Measurements from ENCODE around the gene SAC3D1.
A peak's percentile ranks its signal among the peaks of the same experiment; 100 is the strongest.

SAC3D1 gene

DNA sequence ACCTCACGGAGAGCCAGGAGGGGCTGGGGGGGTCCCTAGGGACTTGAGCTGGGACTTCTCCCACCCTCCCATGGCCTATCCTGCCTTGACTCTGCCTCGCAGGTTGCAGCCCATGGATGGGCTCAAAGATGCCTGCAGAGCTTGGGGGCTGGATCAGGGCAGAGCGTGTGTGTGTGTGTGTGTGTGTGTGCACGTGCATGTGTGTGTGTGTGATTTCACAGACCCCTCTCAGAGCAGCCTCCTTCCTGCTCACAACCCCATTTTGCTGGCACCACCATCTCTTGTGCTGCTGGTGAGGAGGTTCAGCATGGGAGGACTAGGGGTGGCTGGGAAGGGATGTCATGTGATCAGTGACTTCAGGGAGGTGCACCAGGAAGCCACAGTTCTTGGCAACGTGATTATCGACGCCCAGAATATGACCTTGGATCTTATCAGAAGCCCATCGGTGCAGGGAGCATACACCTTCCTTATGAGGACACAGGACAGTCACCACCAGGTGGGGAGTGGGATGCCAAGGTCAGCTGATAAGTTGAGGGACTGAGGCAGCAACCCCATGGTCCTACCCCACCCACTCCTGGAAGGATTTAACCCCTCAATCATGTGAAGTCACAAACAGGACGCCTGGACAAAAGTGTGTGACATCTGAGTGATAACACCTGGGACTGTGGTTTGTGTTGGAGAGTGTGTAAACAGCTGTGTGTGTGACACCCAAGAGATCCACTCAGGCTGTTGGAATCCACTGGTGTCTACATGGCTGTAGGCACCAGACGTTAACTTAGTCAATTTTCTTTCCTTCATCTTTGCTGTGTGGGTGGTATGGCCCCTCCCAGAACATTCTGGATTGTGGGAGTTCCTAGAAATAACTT lies 19.2 kb downstream of the SAC3D1 start:
- DNase-seq (ENCODE audit: low spot score) (no peak), FAIRE-seq (no peak)

DNA sequence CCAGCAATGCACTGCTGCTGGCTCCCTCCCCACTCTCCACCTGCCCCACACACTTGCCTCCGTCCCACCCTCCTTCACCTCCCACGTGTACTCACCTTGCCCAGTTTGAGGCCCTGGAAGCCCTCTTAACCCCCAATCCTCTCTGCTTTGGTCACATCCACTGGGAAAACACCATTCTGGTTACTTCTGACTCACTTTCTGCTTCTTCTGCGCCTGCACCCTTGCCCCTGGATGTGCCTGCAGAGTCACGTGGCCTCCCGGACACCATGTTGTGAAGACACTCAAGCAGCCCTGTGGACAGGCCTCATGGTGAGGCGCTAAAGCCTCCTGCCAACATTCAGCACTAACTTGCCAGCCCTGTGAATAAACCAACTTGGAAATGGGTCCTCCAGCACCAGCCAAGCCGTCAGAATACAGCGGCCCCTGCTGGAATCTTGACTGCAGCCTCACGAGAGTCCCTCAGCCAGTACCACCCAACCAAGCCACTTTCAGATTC lies 20.0 kb downstream of the SAC3D1 start:
- DNase-seq (ENCODE audit: low spot score) (no peak), FAIRE-seq (no peak)

- no peak for FAIRE-seq
- DNase-seq (ENCODE audit: low spot score), result no peak
Observed at GRCh38 chr11:65063532-65063931, 22.5 kb downstream of the SAC3D1 start.

GRCh38 chr11:65064847-65065240 lies 23.8 kb downstream of the SAC3D1 start:
- DNase-seq (ENCODE audit: low spot score) (no peak), FAIRE-seq (no peak)

DNA sequence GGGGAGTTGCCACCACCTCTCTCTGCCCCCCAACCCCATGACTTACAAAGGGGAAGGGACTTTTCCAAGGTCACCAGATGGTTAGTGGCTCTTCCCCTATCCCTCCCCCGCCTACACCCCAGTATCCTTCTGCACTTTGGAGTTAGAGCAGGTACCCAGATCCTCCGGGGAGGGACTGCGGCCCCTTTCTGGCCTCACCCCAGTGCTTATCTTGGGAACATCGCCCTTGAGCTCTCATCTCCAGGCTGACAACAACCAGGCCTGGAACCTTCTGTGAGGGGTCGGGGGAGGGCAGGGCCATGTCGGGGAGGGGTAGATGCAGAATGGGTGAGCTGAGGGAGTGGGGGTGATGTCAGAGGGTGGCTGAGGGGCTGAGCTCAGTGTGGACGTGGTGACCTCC lies 24.8 kb downstream of the SAC3D1 start:
- no peak for DNase-seq (ENCODE audit: low spot score)
- FAIRE-seq, result no peak

- no peak for FAIRE-seq
- no peak for DNase-seq (ENCODE audit: low spot score)
Observed at GRCh38 chr11:65066315-65066714, 25.3 kb downstream of the SAC3D1 start.

DNA sequence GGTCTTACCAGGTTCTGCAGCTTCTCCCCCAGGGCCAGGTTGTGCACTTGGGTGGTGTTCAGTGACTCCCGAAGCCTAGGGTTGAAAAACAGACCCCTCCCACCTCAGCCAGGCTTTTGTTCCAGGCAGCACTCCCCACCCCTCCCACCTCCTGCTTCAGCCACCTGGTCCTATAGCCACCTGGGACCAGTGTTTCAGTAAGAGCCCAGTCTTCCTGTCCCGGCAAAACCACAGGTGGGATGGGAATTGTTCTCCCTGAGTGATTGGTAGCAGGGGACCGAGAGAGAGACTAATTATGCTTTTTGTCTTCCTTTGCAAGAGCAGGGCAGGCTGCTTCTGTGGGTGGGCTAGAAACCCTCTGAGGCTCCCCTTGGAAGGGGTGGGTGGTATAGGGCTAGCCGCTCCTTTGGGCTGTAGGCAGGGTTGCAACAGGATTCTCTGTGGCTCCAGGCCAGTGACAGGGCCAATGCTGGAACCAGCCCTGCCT lies 25.8 kb downstream of the SAC3D1 start:
- no peak for FAIRE-seq

GRCh38 chr11:65067446-65067845 lies 26.4 kb downstream of the SAC3D1 start:
- DNase-seq (ENCODE audit: low spot score), result no peak
- no peak for FAIRE-seq

More for the DNA sequence above, 25.8 kb downstream of the SAC3D1 start:
- DNase-seq (ENCODE audit: low spot score), result no peak

GRCh38 chr11:65069217-65069616 lies 28.2 kb downstream of the SAC3D1 start:
- FAIRE-seq (no peak), DNase-seq (ENCODE audit: low spot score) (no peak)

DNA sequence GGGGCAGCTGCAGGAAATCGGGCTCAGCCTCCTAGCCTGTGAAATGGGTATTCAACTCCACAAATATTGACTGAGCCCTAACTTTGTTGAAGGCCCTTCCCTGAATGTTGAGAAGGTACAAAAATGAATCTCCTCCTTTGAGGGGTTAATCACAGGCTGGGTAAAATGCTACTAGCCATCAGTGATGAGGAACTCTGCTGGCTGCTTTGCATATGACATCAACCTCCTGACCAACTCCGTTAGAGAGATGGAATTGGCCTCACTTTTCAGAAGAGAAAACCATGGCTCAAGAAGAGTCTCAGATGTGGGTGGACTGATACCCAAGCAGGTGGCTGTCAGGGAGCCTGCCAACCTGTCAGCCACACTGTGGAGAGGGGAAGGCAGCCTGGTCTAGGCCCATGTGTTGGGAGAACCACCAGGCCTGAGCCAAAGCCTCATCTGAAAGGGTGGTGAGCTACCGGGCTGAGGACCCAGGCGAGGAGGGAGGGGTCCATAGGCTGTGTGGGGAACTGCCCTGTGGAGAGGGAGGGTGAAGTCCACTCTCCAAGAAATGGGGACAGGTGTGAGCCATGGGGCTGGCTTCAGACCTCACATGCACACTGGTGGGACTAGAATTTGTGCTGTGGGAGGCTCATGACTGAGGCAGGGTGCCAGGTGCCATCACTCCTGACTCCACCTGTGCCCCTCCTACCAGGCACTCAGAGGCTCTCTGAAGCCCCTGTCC lies 31.1 kb downstream of the SAC3D1 start:
- DNase-seq (ENCODE audit: low spot score), result no peak
- no peak for FAIRE-seq

DNA sequence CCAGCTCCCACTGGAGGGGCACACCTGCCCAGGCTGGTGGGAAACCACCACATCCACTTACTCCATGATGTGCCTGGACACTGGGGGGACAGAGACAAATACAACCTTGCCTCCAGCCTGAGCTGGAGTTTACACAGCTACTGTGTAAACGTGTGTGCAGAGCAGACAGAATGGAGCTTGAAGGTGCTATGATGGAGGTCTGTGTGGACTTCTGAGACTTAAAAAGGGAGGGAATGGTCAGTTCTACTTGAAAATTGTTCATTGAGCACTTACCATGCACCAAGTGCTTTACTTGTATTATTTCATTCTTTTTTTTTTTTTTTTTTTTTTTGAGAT lies 31.6 kb downstream of the SAC3D1 start:
- no peak for FAIRE-seq

GRCh38 chr11:65077451-65077850 lies 36.4 kb downstream of the SAC3D1 start:
- FAIRE-seq (no peak), DNase-seq (ENCODE audit: low spot score) (no peak)

More for the DNA sequence above, 31.6 kb downstream of the SAC3D1 start:
- DNase-seq (ENCODE audit: low spot score), result no peak

- FAIRE-seq (no peak), DNase-seq (ENCODE audit: low spot score) (peak; percentile 55)
Observed at GRCh38 chr11:65078151-65078550, 37.1 kb downstream of the SAC3D1 start.

- DNase-seq (ENCODE audit: low spot score), result no peak
- FAIRE-seq, result no peak
Observed at GRCh38 chr11:65078786-65079342, 37.9 kb downstream of the SAC3D1 start.

GRCh38 chr11:65083134-65083833 lies 42.3 kb downstream of the SAC3D1 start:
- FAIRE-seq, result no peak
- no peak for DNase-seq (ENCODE audit: low spot score)

GRCh38 chr11:65083834-65084597 lies 43.0 kb downstream of the SAC3D1 start, which contains the start of the genes CDCA5 and ZFPL1:
TSS of gene CDCA5 (minus strand) at chr11:65084040. CDS start at chr11:65083978, 62 bp downstream.
TSS of gene ZFPL1 (plus strand) at chr11:65084222. CDS start at chr11:65084699, 477 bp downstream.
- peak; percentile 99 for DNase-seq (ENCODE audit: low spot score)
- FAIRE-seq, result no peak

DNA sequence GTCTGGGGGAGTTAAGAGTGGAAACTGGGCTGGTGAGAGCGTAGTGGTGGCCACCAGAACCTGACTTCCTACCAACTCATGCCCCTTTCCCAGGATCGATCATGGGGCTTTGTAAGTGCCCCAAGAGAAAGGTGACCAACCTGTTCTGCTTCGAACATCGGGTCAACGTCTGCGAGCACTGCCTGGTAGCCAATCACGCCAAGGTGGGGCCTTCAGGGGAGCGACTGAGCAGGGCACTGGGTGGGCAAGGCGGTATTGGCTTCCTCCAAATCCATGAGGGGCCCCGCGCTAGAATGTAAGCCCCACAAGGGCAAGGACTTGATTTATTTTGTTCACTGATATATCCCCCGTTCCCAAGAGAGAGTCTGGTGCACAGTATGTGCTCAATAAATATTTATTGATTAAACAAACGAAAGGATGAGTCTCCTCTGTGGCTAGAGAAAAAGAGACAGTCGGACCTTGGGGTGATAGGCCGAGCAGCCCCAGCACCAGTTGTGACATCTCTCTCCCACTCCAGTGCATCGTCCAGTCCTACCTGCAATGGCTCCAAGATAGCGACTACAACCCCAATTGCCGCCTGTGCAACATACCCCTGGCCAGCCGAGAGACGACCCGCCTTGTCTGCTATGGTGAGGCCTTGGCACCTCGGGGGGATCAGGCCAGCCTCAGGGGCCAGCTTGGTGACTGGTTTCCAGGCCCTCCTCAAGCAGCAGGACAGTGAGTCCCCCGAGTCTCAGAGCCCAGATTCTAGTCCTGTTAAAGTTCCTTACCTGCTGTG lies 43.8 kb downstream of the SAC3D1 start:
- DNase-seq (ENCODE audit: low spot score), result peak; percentile 18
- FAIRE-seq, result no peak

DNA sequence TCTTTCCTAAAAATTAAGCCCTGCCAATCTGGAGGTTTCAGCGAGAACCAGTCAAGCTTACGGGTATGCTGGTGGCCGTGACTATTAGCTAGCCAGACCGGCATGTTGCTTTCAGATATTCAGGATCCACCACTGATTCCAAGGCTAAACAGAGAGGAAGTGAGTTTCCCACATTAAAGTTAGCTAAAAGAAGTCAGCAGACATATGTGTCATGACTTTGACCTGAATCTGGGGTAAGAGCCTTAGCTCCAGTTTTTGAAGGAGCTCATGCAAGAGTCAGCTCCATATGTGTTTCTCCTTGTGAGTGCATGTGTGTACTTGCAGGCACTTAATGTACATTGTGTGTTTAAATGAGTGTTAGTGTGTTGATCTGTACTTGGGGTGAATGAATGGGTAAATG lies 44.4 kb downstream of the SAC3D1 start:
- FAIRE-seq (no peak), DNase-seq (ENCODE audit: low spot score) (no peak)

GRCh38 chr11:65086809-65087208 lies 45.8 kb downstream of the SAC3D1 start:
- FAIRE-seq, result no peak
- no peak for DNase-seq (ENCODE audit: low spot score)

DNA sequence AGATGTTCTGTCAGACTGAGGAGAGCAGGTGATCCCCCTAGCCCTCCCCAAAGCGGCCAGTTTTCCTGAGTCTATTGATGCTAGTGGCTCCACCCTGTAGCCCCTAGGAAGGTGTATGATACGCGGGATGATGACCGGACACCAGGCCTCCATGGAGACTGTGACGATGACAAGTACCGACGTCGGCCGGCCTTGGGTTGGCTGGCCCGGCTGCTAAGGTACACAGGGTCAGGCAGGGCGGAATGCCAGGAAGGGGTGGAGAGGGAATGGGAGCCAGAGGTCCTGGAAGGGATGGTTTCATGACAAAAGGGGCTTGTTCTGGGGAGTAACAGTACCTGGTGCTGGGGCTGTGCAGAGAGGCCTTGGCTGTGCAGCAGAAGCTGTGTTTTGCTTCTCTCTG lies 46.2 kb downstream of the SAC3D1 start:
- DNase-seq (ENCODE audit: low spot score) (no peak), FAIRE-seq (no peak)

All from urothelium cell line (cell line).